Airway epithelial cell (primary cell): ENCODE data around the gene MBD3L2. TPM values are rescaled to one million over a fixed set of nuclear protein-coding genes. Genes with fewer than 3 reads are reported as not detected.

Experiments
- total RNA-seq: library from RNA; depleted of rRNA; stranded (reverse); fragments of >200 nt; gene quantifications from 2 replicates; pipeline ENCODE4 v1.2.3, GENCODE V29; 2015

The MBD3L2 gene
- total RNA-seq: not detected in 2 replicates

GRCh38 chr19:7049021-7049420, at the start of gene MBD3L2:
TSS of gene MBD3L2 (plus strand) at chr19:7049321. CDS start at chr19:7049374, 53 bp downstream.

DNA sequence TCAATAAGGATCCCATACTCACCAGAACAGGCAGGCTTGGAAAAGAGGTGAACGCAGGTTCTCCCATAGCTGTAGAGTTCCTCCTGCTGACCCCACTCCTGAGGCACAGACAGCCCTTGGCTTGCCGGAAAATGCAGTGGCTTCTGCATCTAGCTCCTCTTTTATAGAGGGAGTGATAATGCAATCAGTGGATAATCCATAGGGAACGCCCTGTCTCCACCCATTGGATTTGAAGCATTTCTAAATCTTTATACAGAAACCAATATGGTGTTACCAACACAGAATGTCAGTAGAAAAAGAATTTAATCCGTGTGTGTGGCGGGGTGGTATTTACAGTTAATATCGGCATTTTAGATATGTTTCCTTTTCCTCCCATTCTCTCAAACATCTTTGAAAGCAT, 27.8 kb upstream of the MBD3L2 start, which contains the start of gene MBD3L2B:
Gene MBD3L2B (minus strand): TSS at position 101 of the 400 bp plus-strand sequence. CDS start 34 bp downstream, at position 67.

GRCh38 chr19:7030278-7030677, 18.8 kb upstream of the MBD3L2 start, which contains the start of gene MBD3L5:
TSS of gene MBD3L5 (plus strand) at chr19:7030578. CDS start at chr19:7030612, 34 bp downstream.

GRCh38 chr19:7040079-7040478, 9.0 kb upstream of the MBD3L2 start, which contains the start of gene MBD3L4:
TSS of gene MBD3L4 (minus strand) at chr19:7040179. CDS start at chr19:7040144, 35 bp downstream.

GRCh38 chr19:7058576-7058975, 9.5 kb downstream of the MBD3L2 start, which contains the start of gene MBD3L3:
TSS of gene MBD3L3 (minus strand) at chr19:7058676. CDS start at chr19:7058605, 71 bp downstream.

GRCh38 chr19:7069042-7069903, 20.2 kb downstream of the MBD3L2 start, which contains the start of gene ZNF557:
TSS of gene ZNF557 (plus strand) at chr19:7069703. CDS start at chr19:7075075, 5,372 bp downstream.

Other genes starting within 250 kb of the MBD3L2 start
- gene ADGRE1, start 161.7 kb upstream of the MBD3L2 start, total RNA-seq: not detected in 2 replicates
- gene MBD3L2B, start 27.9 kb upstream of the MBD3L2 start, total RNA-seq: not detected in 2 replicates
- gene MBD3L5, start 18.7 kb upstream of the MBD3L2 start, total RNA-seq: not detected in 2 replicates
- gene MBD3L4, start 9.1 kb upstream of the MBD3L2 start, total RNA-seq: not detected in 2 replicates
- not detected in 2 replicates for gene MBD3L3, start 9.4 kb downstream of the MBD3L2 start, total RNA-seq
- gene ZNF557, start 20.4 kb downstream of the MBD3L2 start, total RNA-seq: 2.2 and 6.4 TPM in 2 replicates
- gene INSR, start 245.1 kb downstream of the MBD3L2 start, total RNA-seq: 5.6 and 6.1 TPM in 2 replicates